Measurements from ENCODE around the gene COL9A2.

- TF ChIP-seq CTCF (IDR thresholded peaks at IDR 0.05; ENCODE audit: poor library complexity, severe bottlenecking) (no peak), EZH2 (IDR thresholded peaks at IDR 0.05; ENCODE audit: borderline replicate concordance, insufficient read depth, low read length, poor library complexity, severe bottlenecking) (no peak), EP300 (conservative IDR thresholded peaks at IDR 0.05; ENCODE audit: poor library complexity, severe bottlenecking) (no peak), POLR2AphosphoS5 (IDR thresholded peaks at IDR 0.05) (no peak), TAF1 (IDR thresholded peaks at IDR 0.05; ENCODE audit: low read depth) (no peak), RAD21 (conservative IDR thresholded peaks at IDR 0.05) (no peak), REST (IDR thresholded peaks at IDR 0.05; ENCODE audit: borderline replicate concordance) (no peak), SMC3 (conservative IDR thresholded peaks at IDR 0.05; ENCODE audit: poor library complexity) (no peak), MXI1 (conservative IDR thresholded peaks at IDR 0.05; ENCODE audit: poor library complexity, severe bottlenecking) (no peak)
Measured at GRCh38 chr1:40308036-40308727, 8.9 kb downstream of the COL9A2 start.

Measured in neural cell (in vitro differentiated cells).